IPS-20b (cell line): ENCODE results near the gene PTPRF.
"Not testable (repeated sequence)": the region's sequence is repeated elsewhere in the genome, so short reads cannot be mapped to it uniquely, and the experiment has no call there.

Experiments used
- H3K27ac ChIP-seq: one replicate; pipeline ENCODE4 v1.5.1; 2013; ENCODE audit warnings: low read length
- H3K27me3 ChIP-seq: 2 replicates; pipeline ENCODE4 v1.6.1; 2013; ENCODE audit warnings: mild to moderate bottlenecking, low read length, inconsistent platforms; ENCODE audit not compliant: insufficient read depth
- H3K36me3 ChIP-seq: 2 replicates; pipeline ENCODE4 v1.6.1; 2013; ENCODE audit warnings: low read depth, mild to moderate bottlenecking, inconsistent platforms, low read length, moderate library complexity; ENCODE audit not compliant: insufficient read depth
- H3K4me1 ChIP-seq: 2 replicates; pipeline ENCODE4 v1.6.1; 2013; ENCODE audit warnings: mild to moderate bottlenecking, control low read depth, inconsistent platforms, low read length, moderate library complexity; ENCODE audit not compliant: insufficient read depth
- H3K4me3 ChIP-seq: 2 replicates; pipeline ENCODE4 v1.5.1; 2013; ENCODE audit warnings: mild to moderate bottlenecking, low read length, inconsistent platforms
- H3K9ac ChIP-seq: 2 replicates; pipeline ENCODE4 v1.6.1; 2013; ENCODE audit warnings: low read depth, mild to moderate bottlenecking, inconsistent platforms, low read length, moderate library complexity
- H3K9me3 ChIP-seq: 2 replicates; pipeline ENCODE4 v1.6.1; 2013; ENCODE audit warnings: mild to moderate bottlenecking, low read depth, low read length, inconsistent platforms; ENCODE audit not compliant: insufficient read depth

Gene PTPRF

GRCh38 chr1:43530483-43531106 lies at the start of gene PTPRF:
Gene PTPRF, plus strand, starts transcription at chr1:43530883. Its CDS starts 14,193 bp downstream, at chr1:43545076.
- H3K4me3 ChIP-seq: peak within 1 kb of the TSS; percentile 92
- H3K9ac ChIP-seq: peak within 1 kb of the TSS; percentile 75; the same call in 1 of the 2 replicates
- H3K27ac ChIP-seq: no peak within 1 kb of the TSS

GRCh38 chr1:43481491-43481890 lies 49.2 kb upstream of the PTPRF start:
- Histone ChIP-seq H3K36me3 (no peaks in the 10 kb centered on the region), H3K4me3 (no peak overlapping the region), H3K9ac (no peak overlapping the region), H3K27ac (no peak overlapping the region), H3K9me3 (no peaks in the 10 kb centered on the region), H3K4me1 (no peaks in the 10 kb centered on the region), H3K27me3 (no peaks in the 10 kb centered on the region)

More at GRCh38 chr1:43530483-43531106, at the start of gene PTPRF:
- no peaks in the 10 kb centered on the region for H3K36me3 ChIP-seq
- H3K27me3 ChIP-seq: peaks cover 27% of the 10 kb centered on the region
- H3K9me3 ChIP-seq: no peaks in the 10 kb centered on the region
- peaks cover 39% of the 10 kb centered on the region for H3K4me1 ChIP-seq

- H3K27ac ChIP-seq: no peak overlapping the region
- no peaks in the 10 kb centered on the region for H3K9me3 ChIP-seq
- no peaks in the 10 kb centered on the region for H3K27me3 ChIP-seq
- no peaks in the 10 kb centered on the region for H3K4me1 ChIP-seq
- no peak overlapping the region for H3K9ac ChIP-seq
- no peaks in the 10 kb centered on the region for H3K36me3 ChIP-seq
- no peak overlapping the region for H3K4me3 ChIP-seq
Measured at GRCh38 chr1:43482215-43482614, 48.5 kb upstream of the PTPRF start.

DNA sequence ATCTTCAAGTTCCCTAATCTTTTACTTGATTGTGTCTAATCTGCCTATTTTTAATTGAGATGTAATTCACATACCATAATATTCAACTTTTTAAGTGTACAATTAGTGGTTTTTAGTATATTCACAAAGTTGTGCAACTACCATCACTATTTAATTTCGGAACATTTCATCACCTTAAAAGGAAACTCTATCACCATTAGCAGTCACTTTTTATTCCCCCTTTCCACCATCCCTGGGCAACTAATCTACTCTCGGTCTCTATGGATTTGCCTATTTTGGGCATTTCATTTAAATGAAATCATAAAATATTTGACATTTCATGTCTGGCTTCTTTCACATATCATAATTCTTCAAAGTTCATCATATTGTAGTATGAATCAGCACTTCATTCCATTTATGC lies 46.3 kb upstream of the PTPRF start:
- Histone ChIP-seq H3K9ac (no peak overlapping the region), H3K27me3 (no peaks in the 10 kb centered on the region), H3K27ac (no peak overlapping the region), H3K4me1 (no peaks in the 10 kb centered on the region), H3K4me3 (no peak overlapping the region), H3K9me3 (no peaks in the 10 kb centered on the region), H3K36me3 (no peaks in the 10 kb centered on the region)

DNA sequence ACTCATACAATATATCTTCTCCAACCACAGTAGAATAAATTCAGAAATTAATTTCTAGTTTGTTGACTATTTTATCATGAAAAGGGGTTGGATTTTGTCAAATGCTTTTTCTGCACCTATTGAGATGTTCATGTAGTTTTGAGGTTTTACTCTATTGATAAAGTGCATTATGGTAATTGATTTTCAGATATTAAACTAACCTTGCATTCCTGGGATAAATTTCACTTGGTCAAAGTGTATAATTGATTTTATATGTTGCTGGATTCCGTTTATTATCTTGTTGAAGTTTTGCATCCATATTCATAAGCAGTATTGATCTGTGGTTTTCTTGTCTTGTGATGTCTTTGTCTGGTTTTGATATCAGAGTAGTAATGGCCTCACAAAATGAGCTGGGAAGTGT lies 42.5 kb upstream of the PTPRF start:
- Histone ChIP-seq H3K9me3 (peaks cover 6% of the 10 kb centered on the region; the same call in 1 of the 2 replicates), H3K27me3 (no peaks in the 10 kb centered on the region), H3K36me3 (no peaks in the 10 kb centered on the region), H3K9ac (no peak overlapping the region), H3K4me3 (no peak overlapping the region), H3K4me1 (no peaks in the 10 kb centered on the region), H3K27ac (no peak overlapping the region)

- no peaks in the 10 kb centered on the region for H3K27me3 ChIP-seq
- no peak overlapping the region for H3K9ac ChIP-seq
Measured at GRCh38 chr1:43491061-43491460, 39.6 kb upstream of the PTPRF start.

DNA sequence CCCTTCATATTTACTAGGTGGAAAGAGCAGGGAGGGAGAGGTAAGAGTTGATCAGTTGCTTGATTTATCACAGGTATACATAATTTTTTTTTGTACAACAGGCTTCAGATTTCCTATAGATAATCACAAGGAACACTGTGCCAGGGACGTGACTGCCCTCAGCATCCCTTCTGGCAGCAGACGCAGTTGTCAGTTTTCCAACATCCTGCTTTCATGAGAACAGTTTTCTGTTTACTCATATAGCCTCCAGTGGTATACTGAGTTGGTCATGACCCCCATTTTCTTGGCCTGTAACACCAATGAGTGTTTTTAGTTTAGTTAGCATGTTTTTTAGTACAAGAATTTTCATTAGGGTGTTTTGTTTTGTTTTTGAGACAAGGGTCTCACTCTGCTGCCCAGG lies 37.9 kb upstream of the PTPRF start:
- H3K4me3 ChIP-seq: no peak overlapping the region
- H3K36me3 ChIP-seq: no peaks in the 10 kb centered on the region
- H3K9me3 ChIP-seq: peaks cover 6% of the 10 kb centered on the region; the same call in 1 of the 2 replicates
- H3K27ac ChIP-seq: no peak overlapping the region
- H3K9ac ChIP-seq: no peak overlapping the region
- peaks cover 13% of the 10 kb centered on the region; the same call in 1 of the 2 replicates for H3K4me1 ChIP-seq
- no peaks in the 10 kb centered on the region for H3K27me3 ChIP-seq

More at GRCh38 chr1:43491061-43491460, 39.6 kb upstream of the PTPRF start:
- H3K36me3 ChIP-seq: no peaks in the 10 kb centered on the region
- peaks cover 13% of the 10 kb centered on the region; the same call in 1 of the 2 replicates for H3K4me1 ChIP-seq
- H3K27ac ChIP-seq: no peak overlapping the region
- H3K4me3 ChIP-seq: no peak overlapping the region
- H3K9me3 ChIP-seq: peaks cover 6% of the 10 kb centered on the region; the same call in 1 of the 2 replicates

GRCh38 chr1:43493661-43494450 lies 36.8 kb upstream of the PTPRF start:
- peaks cover 6% of the 10 kb centered on the region; the same call in 1 of the 2 replicates for H3K9me3 ChIP-seq
- no peaks in the 10 kb centered on the region for H3K27me3 ChIP-seq
- H3K36me3 ChIP-seq: no peaks in the 10 kb centered on the region
- peaks cover 13% of the 10 kb centered on the region; the same call in 1 of the 2 replicates for H3K4me1 ChIP-seq
- H3K9ac ChIP-seq: peak overlapping the region; percentile 35; the same call in 1 of the 2 replicates
- H3K27ac ChIP-seq: no peak overlapping the region
- peak overlapping the region; percentile 43; the same call in 1 of the 2 replicates for H3K4me3 ChIP-seq

DNA sequence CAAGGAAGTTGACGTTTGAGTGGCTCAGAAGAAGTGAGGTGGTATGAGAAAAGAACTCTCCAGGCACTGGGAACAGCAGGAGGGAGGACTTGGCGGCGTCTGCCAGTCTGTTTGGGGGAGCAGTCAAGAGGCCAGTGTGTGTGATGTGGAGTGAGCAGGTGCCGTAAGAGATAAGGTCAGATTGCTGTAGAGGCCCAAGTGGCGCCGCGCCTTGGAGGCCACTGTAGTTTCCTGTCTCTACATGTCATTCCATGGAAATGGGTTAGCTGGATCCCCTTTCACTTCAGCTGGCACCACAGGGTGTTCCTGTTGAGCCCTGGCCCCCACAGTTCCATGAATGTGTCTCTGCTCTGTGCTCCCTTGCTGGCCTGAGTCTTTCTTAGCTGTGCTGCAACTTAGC lies 35.5 kb upstream of the PTPRF start:
- Histone ChIP-seq H3K9me3 (peaks cover 6% of the 10 kb centered on the region; the same call in 1 of the 2 replicates), H3K27ac (no peak overlapping the region), H3K27me3 (no peaks in the 10 kb centered on the region), H3K4me1 (peaks cover 13% of the 10 kb centered on the region; the same call in 1 of the 2 replicates), H3K9ac (no peak overlapping the region), H3K36me3 (no peaks in the 10 kb centered on the region), H3K4me3 (no peak overlapping the region)

- Histone ChIP-seq H3K36me3 (no peaks in the 10 kb centered on the region), H3K4me3 (no peak overlapping the region), H3K27ac (no peak overlapping the region), H3K27me3 (no peaks in the 10 kb centered on the region), H3K9me3 (no peaks in the 10 kb centered on the region), H3K4me1 (peaks cover 7% of the 10 kb centered on the region; the same call in 1 of the 2 replicates), H3K9ac (no peak overlapping the region)
Measured at GRCh38 chr1:43499898-43500297, 30.8 kb upstream of the PTPRF start.

GRCh38 chr1:43501806-43502205 lies 28.9 kb upstream of the PTPRF start:
- H3K36me3 ChIP-seq, H3K27ac ChIP-seq, H3K4me1 ChIP-seq, H3K9me3 ChIP-seq, H3K9ac ChIP-seq, H3K27me3 ChIP-seq, H3K4me3 ChIP-seq: not testable (repeated sequence)

DNA sequence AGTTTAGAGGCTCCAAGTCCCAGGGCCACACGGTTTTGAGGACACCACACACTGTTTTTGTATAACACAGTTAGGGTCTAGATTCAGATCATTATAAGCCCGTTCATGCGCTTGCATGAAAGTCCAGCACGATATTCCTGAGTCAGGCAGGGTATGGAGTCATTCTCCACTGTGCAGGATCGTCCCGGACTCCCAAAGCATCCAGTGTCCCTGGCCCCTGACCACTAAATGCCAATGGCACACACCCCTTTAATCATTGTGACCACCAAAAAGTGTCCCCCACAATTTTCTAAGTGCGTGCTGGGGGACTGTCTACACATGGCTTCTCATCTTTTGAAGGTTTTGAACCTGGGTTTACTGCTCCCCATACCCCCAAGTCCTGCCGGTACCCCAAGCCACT lies 27.1 kb upstream of the PTPRF start:
- Histone ChIP-seq H3K36me3 (no peaks in the 10 kb centered on the region), H3K4me1 (no peaks in the 10 kb centered on the region; the same call in 1 of the 2 replicates), H3K27me3 (no peaks in the 10 kb centered on the region), H3K9me3 (no peaks in the 10 kb centered on the region), H3K27ac (no peak overlapping the region), H3K9ac (no peak overlapping the region), H3K4me3 (no peak overlapping the region)
